ENCODE data around the gene CHIC2. TPM values are rescaled to one million over a fixed set of nuclear protein-coding genes. Genes with fewer than 3 reads are reported as not detected.

The CHIC2 gene
- total and polyA plus RNA-seq, 2 of the 8 experiments (the other 6 are each of a cell fraction or from before 2014, with no cell fraction given), result 4.5 to 10.9 TPM

DNA sequence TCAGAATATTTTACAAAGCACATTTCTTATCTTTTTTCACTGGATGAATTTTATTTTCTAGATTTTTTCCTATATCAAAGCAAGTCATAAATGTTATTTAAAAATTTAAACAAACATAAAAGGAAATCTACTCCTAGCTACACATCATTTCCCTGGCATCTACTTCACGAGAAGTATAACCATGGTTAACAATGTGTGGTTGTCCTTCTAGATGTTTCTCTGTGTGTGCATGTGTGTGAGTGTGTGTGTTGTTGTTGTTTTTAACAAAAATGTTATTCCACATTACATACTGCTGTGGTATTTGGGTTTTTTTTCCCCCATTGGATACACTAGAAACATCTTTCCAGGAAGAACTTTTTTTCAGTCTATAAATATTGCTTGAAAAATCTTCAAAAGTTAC is 103.1 kb downstream of the CHIC2 start:
- H4K91ac ChIP-seq (replicated peaks; ENCODE audit: insufficient read length, low read length), result no peak overlapping the region
- H2BK120ac ChIP-seq (replicated peaks; ENCODE audit: low read depth, low read length), result no peak overlapping the region
- 89% methylated on average over 1 of the region's 1 CpG; no CpG with 5 or more reads in 1 of the 2 experiments for WGBS, 2 experiments (ENCODE audit: extremely low coverage in 1 of 2, insufficient coverage in 1 of 2, insufficient read length in 1 of 2, insufficient replicate concordance in 2 of 2, low coverage in 1 of 2, low lambda C conversion rate in 2 of 2, missing lambda C conversion rate in 1 of 2)
- no peak overlapping the region for H2BK12ac ChIP-seq (ENCODE audit: low read depth, low read length)
- H3K27ac ChIP-seq (ENCODE audit: low read depth, low read length), result no peak overlapping the region
- no peak overlapping the region for H2BK20ac ChIP-seq (ENCODE audit: low read length)
- DNase-seq (ENCODE audit: low read depth in 1 of 2, low spot score in 2 of 2), result no peak
- CTCF ChIA-PET (ENCODE audit: partially characterized antibody), result interaction anchor here (1.0 to 2.5 kb wide), 3 partner anchors 31 to 257 kb away, joined by 3 to 9 read pairs (median 7); no protein-coding TSS in a partner anchor
- H4K5ac ChIP-seq (ENCODE audit: insufficient read length, low read depth, low read length), result no peak overlapping the region
- no peak overlapping the region for H4K8ac ChIP-seq (ENCODE audit: extremely low read depth, insufficient read depth, low read length)
- H3K4me2 ChIP-seq (ENCODE audit: insufficient read depth in 1 of 2, low read depth in 2 of 2, low read length in 2 of 2), result no peak overlapping the region
- POLR2A ChIA-PET (ENCODE audit: partially characterized antibody), result no interaction called here
- peaks cover 0 to 4% (median 0%) of the 10 kb centered on the region in 4 experiments; a peak in 3 of 7 replicates for H3K4me1 ChIP-seq (replicated peaks in 1 of 4; ENCODE audit: control insufficient read depth in 3 of 4, insufficient read depth in 4 of 4, low read length in 3 of 4)
- no peak overlapping the region for H3K14ac ChIP-seq (ENCODE audit: insufficient read length)
- H3K9ac ChIP-seq (replicated peaks in 1 of 4; ENCODE audit: extremely low read depth in 1 of 4, low read depth in 3 of 4, low read length in 3 of 4), result no peak overlapping the region
- no peaks in the 10 kb centered on the region for H3K79me2 ChIP-seq (ENCODE audit: control insufficient read depth in 1 of 2, insufficient read depth in 2 of 2, low read length in 2 of 2)
- no peaks in the 10 kb centered on the region for H3K9me3 ChIP-seq (ENCODE audit: insufficient read depth in 2 of 2, low read depth in 1 of 2, low read length in 1 of 2)
- no peak overlapping the region for H3K56ac ChIP-seq (replicated peaks; ENCODE audit: insufficient read length, low read depth, low read length)
- no peak overlapping the region for H3K4ac ChIP-seq (replicated peaks; ENCODE audit: insufficient read length, low read depth, low read length)
- no peaks in the 10 kb centered on the region for H3K79me1 ChIP-seq (ENCODE audit: low read depth, low read length)
- H4K20me1 ChIP-seq (replicated peaks in 1 of 2; ENCODE audit: control insufficient read depth in 1 of 2, insufficient read depth in 2 of 2, low read length in 2 of 2), result peaks cover 0 to 3% of the 10 kb centered on the region in 2 experiments
- H3K4me3 ChIP-seq (ENCODE audit: extremely low read depth in 1 of 4, insufficient read depth in 2 of 4, low read depth in 3 of 4, low read length in 4 of 4), result no peak overlapping the region
- no peak overlapping the region for H3K23ac ChIP-seq (ENCODE audit: insufficient read length)
- no peak overlapping the region for H2AFZ ChIP-seq (ENCODE audit: low read length)
- H3K18ac ChIP-seq (ENCODE audit: extremely low read depth, low read length), result no peak overlapping the region
- no peaks in the 10 kb centered on the region for H3K27me3 ChIP-seq (replicated peaks in 1 of 4; ENCODE audit: control insufficient read depth in 3 of 4, extremely low read depth in 1 of 4, insufficient read depth in 3 of 4, low read length in 3 of 4)
- H3K23me2 ChIP-seq (ENCODE audit: low read depth, low read length), result no peaks in the 10 kb centered on the region
- H2AK5ac ChIP-seq (ENCODE audit: low read depth, low read length), result no peak overlapping the region
- no peak overlapping the region for H2BK15ac ChIP-seq (ENCODE audit: low read length)
- H3K36me3 ChIP-seq (ENCODE audit: control insufficient read depth in 2 of 4, insufficient read depth in 4 of 4, low read length in 3 of 4), result no peaks in the 10 kb centered on the region
- no peak for FAIRE-seq
- H2BK5ac ChIP-seq (ENCODE audit: low read depth, low read length), result no peak overlapping the region
- TF ChIP-seq EP300 (IDR thresholded peaks at IDR 0.05; ENCODE audit: borderline replicate concordance in 1 of 2, low read depth in 2 of 2, low read length in 2 of 2) (no peak), JUN (IDR thresholded peaks at IDR 0.05; ENCODE audit: low read depth, low read length) (no peak), GABPA (IDR thresholded peaks at IDR 0.05; ENCODE audit: borderline replicate concordance, insufficient read depth, low read length) (no peak), CTBP2 (IDR thresholded peaks at IDR 0.05; ENCODE audit: borderline replicate concordance, insufficient read depth, insufficient read length, low read length) (no peak), SIRT6 (IDR thresholded peaks at IDR 0.05; ENCODE audit: low read length) (no peak), KDM4A (IDR thresholded peaks at IDR 0.05; ENCODE audit: low read depth, low read length, severe bottlenecking) (no peak), RNF2 (IDR thresholded peaks at IDR 0.05; ENCODE audit: borderline replicate concordance, low read depth, low read length, missing control alignments, poor library complexity, severe bottlenecking) (no peak), GTF2F1 (IDR thresholded peaks at IDR 0.05; ENCODE audit: borderline replicate concordance, low read depth, low read length) (no peak), HDAC6 (IDR thresholded peaks at IDR 0.05; ENCODE audit: low read depth, low read length) (no peak), RAD21 (IDR thresholded peaks at IDR 0.05 in 1 of 2, conservative IDR thresholded peaks at IDR 0.05 in 1 of 2; ENCODE audit: low read depth in 2 of 2, low read length in 2 of 2) (no peak), FOSL1 (IDR thresholded peaks at IDR 0.05; ENCODE audit: insufficient read depth, low read depth, low read length) (no peak), SP1 (IDR thresholded peaks at IDR 0.05; ENCODE audit: low read depth, low read length) (no peak), CHD2 (IDR thresholded peaks at IDR 0.05; ENCODE audit: low read length) (no peak), SIX5 (IDR thresholded peaks at IDR 0.05; ENCODE audit: low read depth, low read length) (no peak)

Data from H1 (cell line).